Central memory CD4-positive, alpha-beta T cell (primary cell): ENCODE results near the gene GCNT3.

Experiments used
- DNase-seq: peaks from one replicate; pipeline ENCODE4 v3.0.0; 2022
- total RNA-seq, 3 experiments: gene quantifications; one replicate each; lab custom pipeline; 2026; lab: John Stamatoyannopoulos, UW

The GCNT3 gene
- 0 to 0.19 (median 0) reads per million in 3 experiments for total RNA-seq

- no peak for DNase-seq
Observed at GRCh38 chr15:59611276-59612260, at the start of gene GCNT3. Gene GCNT3, plus strand, starts transcription at chr15:59611783. Its CDS starts 6,456 bp downstream, at chr15:59618239.

GRCh38 chr15:59562448-59563186 is 49.0 kb upstream of the GCNT3 start:
- DNase-seq, result no peak

- DNase-seq, result no peak
Observed at GRCh38 chr15:59565299-59565698, 46.3 kb upstream of the GCNT3 start.

- DNase-seq, result no peak
Observed at GRCh38 chr15:59567324-59567723, 44.3 kb upstream of the GCNT3 start.

GRCh38 chr15:59569477-59569876 is 42.1 kb upstream of the GCNT3 start:
- no peak for DNase-seq

GRCh38 chr15:59570315-59570714 is 41.3 kb upstream of the GCNT3 start:
- DNase-seq, result no peak

GRCh38 chr15:59571606-59572005 is 40.0 kb upstream of the GCNT3 start:
- DNase-seq, result no peak

- DNase-seq, result no peak
Observed at GRCh38 chr15:59583088-59583487, 28.5 kb upstream of the GCNT3 start.

GRCh38 chr15:59587085-59587826 is 24.3 kb upstream of the GCNT3 start:
- no peak for DNase-seq

GRCh38 chr15:59590027-59590426 is 21.6 kb upstream of the GCNT3 start:
- no peak for DNase-seq

GRCh38 chr15:59591356-59591755 is 20.2 kb upstream of the GCNT3 start:
- no peak for DNase-seq

GRCh38 chr15:59594493-59594942 is 17.1 kb upstream of the GCNT3 start:
- DNase-seq, result no peak

- DNase-seq, result no peak
Observed at GRCh38 chr15:59594991-59595390, 16.6 kb upstream of the GCNT3 start.

- no peak for DNase-seq
Observed at GRCh38 chr15:59595434-59595915, 16.1 kb upstream of the GCNT3 start.

GRCh38 chr15:59596640-59597039 is 14.9 kb upstream of the GCNT3 start:
- DNase-seq, result no peak

GRCh38 chr15:59598461-59598860 is 13.1 kb upstream of the GCNT3 start:
- no peak for DNase-seq

GRCh38 chr15:59605994-59606393 is 5.6 kb upstream of the GCNT3 start:
- no peak for DNase-seq

- no peak for DNase-seq
Observed at GRCh38 chr15:59609730-59610712, 1.6 kb upstream of the GCNT3 start.

- no peak for DNase-seq
Observed at GRCh38 chr15:59614153-59614552, 2.6 kb downstream of the GCNT3 start.

GRCh38 chr15:59615661-59616060 is 4.1 kb downstream of the GCNT3 start:
- DNase-seq, result no peak

- DNase-seq, result no peak
Observed at GRCh38 chr15:59616379-59616778, 4.8 kb downstream of the GCNT3 start.
